Mucosa of gallbladder (tissue), 1 donor: Measurements from ENCODE around the gene SMAP2. TPM values are rescaled to one million over a fixed set of nuclear protein-coding genes. Genes with fewer than 3 reads are reported as not detected.

Source experiments
- total RNA-seq: library from RNA; stranded (reverse); gene quantifications from one replicate; pipeline ENCODE4 v1.2.1, GENCODE V29; 2021
- donor health status: DM: no; HTN: no; CAD: no.

The SMAP2 gene
- total RNA-seq, 1 donor from 2014 or later = 47.6 TPM

Other genes starting within 250 kb of the SMAP2 start
- gene RLF, start 212.3 kb upstream of the SMAP2 start, total RNA-seq = 16.5 TPM
- gene TMCO2, start 125.8 kb upstream of the SMAP2 start, total RNA-seq = not detected
- 64.8 TPM for gene ZMPSTE24, start 115.5 kb upstream of the SMAP2 start, total RNA-seq
- 8.3 TPM for gene COL9A2, start 56.4 kb upstream of the SMAP2 start, total RNA-seq
- 1.8 TPM for gene ZFP69B, start 76.7 kb downstream of the SMAP2 start, total RNA-seq
- 3.3 TPM for gene ZFP69, start 103.6 kb downstream of the SMAP2 start, total RNA-seq
- gene EXO5, start 135.0 kb downstream of the SMAP2 start, total RNA-seq = 6.3 TPM
- gene ZNF684, start 157.9 kb downstream of the SMAP2 start, total RNA-seq = 4.4 TPM